ENCODE data around the gene PRAC1. TPM values are rescaled to one million over a fixed set of nuclear protein-coding genes. Genes with fewer than 3 reads are reported as not detected.

Gene PRAC1
- polyA plus RNA-seq, 2 donors, result 0.63 TPM; not detected in 1

GRCh38 chr17:48711128-48711527 lies 11.2 kb downstream of the PRAC1 start:
- H3K4me3 ChIP-seq (ENCODE audit: low read depth in 1 of 2, low read length in 2 of 2), result no peak overlapping the region
- H3K4me1 ChIP-seq (ENCODE audit: control insufficient read depth in 2 of 2, insufficient read depth in 2 of 2, low read length in 1 of 2), result no peaks in the 10 kb centered on the region
- no peaks in the 10 kb centered on the region for H3K36me3 ChIP-seq (ENCODE audit: control insufficient read depth in 2 of 2, insufficient read depth in 2 of 2, low read length in 1 of 2)
- H3K27me3 ChIP-seq (ENCODE audit: control insufficient read depth in 1 of 2, insufficient read depth in 2 of 2, low read length in 2 of 2), result peaks cover 6 to 8% of the 10 kb centered on the region in 2 donors
- H3K27ac ChIP-seq (ENCODE audit: low read depth in 2 of 2, low read length in 1 of 2), result no peak overlapping the region
- 63 to 67% methylated on average over 4 of the region's 4 CpGs for WGBS, 2 donors
- no peaks in the 10 kb centered on the region for H3K9me3 ChIP-seq (ENCODE audit: control insufficient read depth in 2 of 2, insufficient read depth in 1 of 2, low read depth in 1 of 2, low read length in 1 of 2)

GRCh38 chr17:48704361-48705248 lies 17.7 kb downstream of the PRAC1 start:
- no peak overlapping the region for H3K27ac ChIP-seq (ENCODE audit: low read depth in 2 of 2, low read length in 1 of 2)
- H3K9me3 ChIP-seq (ENCODE audit: control insufficient read depth in 2 of 2, insufficient read depth in 1 of 2, low read depth in 1 of 2, low read length in 1 of 2), result no peaks in the 10 kb centered on the region
- H3K4me1 ChIP-seq (ENCODE audit: control insufficient read depth in 2 of 2, insufficient read depth in 2 of 2, low read length in 1 of 2), result no peaks in the 10 kb centered on the region
- 77% methylated on average over 11 of the region's 11 CpGs for WGBS, 2 donors
- H3K27me3 ChIP-seq (ENCODE audit: control insufficient read depth in 1 of 2, insufficient read depth in 2 of 2, low read length in 2 of 2), result peaks cover 10 to 11% of the 10 kb centered on the region in 2 donors
- H3K4me3 ChIP-seq (ENCODE audit: low read depth in 1 of 2, low read length in 2 of 2), result no peak overlapping the region
- no peaks in the 10 kb centered on the region for H3K36me3 ChIP-seq (ENCODE audit: control insufficient read depth in 2 of 2, insufficient read depth in 2 of 2, low read length in 1 of 2)

DNA sequence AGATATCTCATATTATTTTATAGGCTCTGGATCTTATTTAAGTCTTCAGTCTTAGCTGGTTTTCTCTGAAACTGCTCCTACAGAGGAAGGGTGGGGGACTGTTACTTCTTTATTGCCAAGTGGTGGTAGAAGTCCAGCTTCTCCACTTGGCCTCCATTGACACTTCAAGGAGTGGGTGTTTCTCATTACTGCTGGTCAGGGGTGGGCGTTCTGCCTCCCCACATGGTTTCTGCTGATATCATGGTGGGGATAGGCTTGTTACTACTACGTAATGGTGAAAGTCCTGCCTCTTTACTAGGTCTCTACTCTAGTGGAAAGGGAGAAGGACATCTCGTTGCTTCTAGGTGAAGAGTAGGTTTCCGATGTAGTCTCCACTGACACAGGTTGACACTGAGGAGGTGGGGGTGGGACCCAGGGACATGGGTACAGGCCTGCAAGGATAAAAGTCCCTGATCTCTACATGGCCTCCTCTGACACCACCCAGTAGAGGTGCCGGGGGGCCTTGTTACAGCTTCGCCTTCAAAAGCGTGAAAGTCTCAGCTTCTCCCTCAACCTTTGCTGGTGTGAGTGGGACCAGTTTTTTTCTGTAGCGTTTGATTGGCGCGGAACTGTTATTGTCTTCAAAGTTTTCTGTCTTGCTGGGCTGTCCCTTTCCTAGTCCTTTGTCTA lies 20.3 kb downstream of the PRAC1 start:
- peaks cover 11 to 14% of the 10 kb centered on the region in 2 donors for H3K27me3 ChIP-seq (ENCODE audit: control insufficient read depth in 1 of 2, insufficient read depth in 2 of 2, low read length in 2 of 2)
- H3K4me3 ChIP-seq (ENCODE audit: low read depth in 1 of 2, low read length in 2 of 2), result no peak overlapping the region
- H3K36me3 ChIP-seq (ENCODE audit: control insufficient read depth in 2 of 2, insufficient read depth in 2 of 2, low read length in 1 of 2), result no peaks in the 10 kb centered on the region
- 91 to 92% methylated on average over 10 of the region's 10 CpGs for WGBS, 2 donors
- no peaks in the 10 kb centered on the region for H3K4me1 ChIP-seq (ENCODE audit: control insufficient read depth in 2 of 2, insufficient read depth in 2 of 2, low read length in 1 of 2)
- H3K9me3 ChIP-seq (ENCODE audit: control insufficient read depth in 2 of 2, insufficient read depth in 1 of 2, low read depth in 1 of 2, low read length in 1 of 2), result no peaks in the 10 kb centered on the region
- H3K27ac ChIP-seq (ENCODE audit: low read depth in 2 of 2, low read length in 1 of 2), result no peak overlapping the region

DNA sequence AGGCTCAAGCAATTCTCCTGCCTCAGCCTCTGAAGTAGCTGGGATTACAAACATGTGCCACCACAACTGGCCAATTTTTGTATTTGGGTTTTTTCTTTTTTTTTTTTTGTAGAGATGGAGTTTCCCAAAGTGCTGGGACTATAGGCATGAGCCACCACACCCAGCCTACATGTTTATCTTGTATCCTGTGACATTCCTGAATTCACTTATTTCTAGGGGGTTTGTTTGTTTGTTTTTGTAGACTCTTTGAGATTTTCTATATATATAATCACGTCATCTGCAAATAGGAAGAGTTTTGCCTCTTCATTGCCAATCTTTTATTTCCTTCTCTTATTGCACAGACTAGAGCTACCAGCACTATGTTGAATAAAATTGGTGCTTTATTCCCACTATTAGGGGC lies 29.1 kb downstream of the PRAC1 start:
- WGBS, 2 donors, result 23 to 35% methylated on average over 1 of the region's 1 CpG
- Histone ChIP-seq H3K4me1 (ENCODE audit: control insufficient read depth in 2 of 2, insufficient read depth in 2 of 2, low read length in 1 of 2) (no peaks in the 10 kb centered on the region), H3K27me3 (ENCODE audit: control insufficient read depth in 1 of 2, insufficient read depth in 2 of 2, low read length in 2 of 2) (no peaks in the 10 kb centered on the region), H3K4me3 (ENCODE audit: low read depth in 1 of 2, low read length in 2 of 2) (no peak overlapping the region), H3K9me3 (ENCODE audit: control insufficient read depth in 2 of 2, insufficient read depth in 1 of 2, low read depth in 1 of 2, low read length in 1 of 2) (no peaks in the 10 kb centered on the region), H3K27ac (ENCODE audit: low read depth in 2 of 2, low read length in 1 of 2) (no peak overlapping the region), H3K36me3 (ENCODE audit: control insufficient read depth in 2 of 2, insufficient read depth in 2 of 2, low read length in 1 of 2) (no peaks in the 10 kb centered on the region)

DNA sequence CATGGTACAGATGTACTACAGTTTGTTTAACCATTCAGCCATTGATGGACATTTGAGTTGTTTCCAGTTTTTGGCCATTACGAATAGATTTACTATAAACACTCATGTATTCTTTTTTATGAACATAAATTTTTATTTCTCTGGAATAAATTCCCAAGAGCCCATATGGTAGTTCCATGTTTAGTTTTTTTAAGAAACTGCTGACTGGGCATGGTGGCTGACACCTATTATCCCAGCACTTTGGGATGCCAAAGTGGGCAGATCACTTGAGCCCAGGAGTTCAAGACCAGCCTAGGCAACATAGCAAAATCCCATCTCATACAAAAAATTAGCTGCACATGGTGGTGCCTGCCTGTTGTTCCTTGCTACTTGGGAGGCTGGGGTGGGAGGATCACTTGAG lies 30.3 kb downstream of the PRAC1 start:
- WGBS, 2 donors, result 83 to 91% methylated on average over 1 of the region's 1 CpG
- H3K27ac ChIP-seq (ENCODE audit: low read depth in 2 of 2, low read length in 1 of 2), result no peak overlapping the region
- no peaks in the 10 kb centered on the region for H3K27me3 ChIP-seq (ENCODE audit: control insufficient read depth in 1 of 2, insufficient read depth in 2 of 2, low read length in 2 of 2)
- H3K4me1 ChIP-seq (ENCODE audit: control insufficient read depth in 2 of 2, insufficient read depth in 2 of 2, low read length in 1 of 2), result no peaks in the 10 kb centered on the region
- H3K9me3 ChIP-seq (ENCODE audit: control insufficient read depth in 2 of 2, insufficient read depth in 1 of 2, low read depth in 1 of 2, low read length in 1 of 2), result no peaks in the 10 kb centered on the region
- no peak overlapping the region for H3K4me3 ChIP-seq (ENCODE audit: low read depth in 1 of 2, low read length in 2 of 2)
- H3K36me3 ChIP-seq (ENCODE audit: control insufficient read depth in 2 of 2, insufficient read depth in 2 of 2, low read length in 1 of 2), result no peaks in the 10 kb centered on the region

DNA sequence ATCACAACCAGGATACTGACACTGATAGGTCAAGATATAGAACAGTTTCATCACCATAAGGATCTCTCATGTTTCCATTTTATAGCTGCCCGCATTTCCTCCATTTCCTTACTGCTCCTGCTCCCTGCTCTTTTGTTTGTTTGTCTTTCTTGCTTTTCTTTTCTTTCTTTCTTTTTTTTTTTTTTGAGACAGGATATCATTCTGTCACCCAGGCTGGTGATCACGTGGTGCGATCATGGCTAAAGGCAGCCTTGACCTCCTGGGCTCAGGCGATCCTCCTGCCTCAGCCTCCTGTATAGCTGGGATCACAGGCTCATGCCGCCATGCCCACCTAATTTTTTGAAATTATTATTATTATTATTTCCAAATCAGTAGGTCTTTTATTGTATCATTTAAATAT lies 31.7 kb downstream of the PRAC1 start:
- WGBS, 2 donors, result 84% methylated on average over 5 of the region's 5 CpGs
- Histone ChIP-seq H3K4me1 (ENCODE audit: control insufficient read depth in 2 of 2, insufficient read depth in 2 of 2, low read length in 1 of 2) (no peaks in the 10 kb centered on the region), H3K9me3 (ENCODE audit: control insufficient read depth in 2 of 2, insufficient read depth in 1 of 2, low read depth in 1 of 2, low read length in 1 of 2) (no peaks in the 10 kb centered on the region), H3K27ac (ENCODE audit: low read depth in 2 of 2, low read length in 1 of 2) (no peak overlapping the region), H3K36me3 (ENCODE audit: control insufficient read depth in 2 of 2, insufficient read depth in 2 of 2, low read length in 1 of 2) (no peaks in the 10 kb centered on the region), H3K4me3 (ENCODE audit: low read depth in 1 of 2, low read length in 2 of 2) (no peak overlapping the region), H3K27me3 (ENCODE audit: control insufficient read depth in 1 of 2, insufficient read depth in 2 of 2, low read length in 2 of 2) (no peaks in the 10 kb centered on the region)

- Histone ChIP-seq H3K27ac (ENCODE audit: low read depth in 2 of 2, low read length in 1 of 2) (no peak overlapping the region), H3K9me3 (ENCODE audit: control insufficient read depth in 2 of 2, insufficient read depth in 1 of 2, low read depth in 1 of 2, low read length in 1 of 2) (no peaks in the 10 kb centered on the region), H3K4me3 (ENCODE audit: low read depth in 1 of 2, low read length in 2 of 2) (no peak overlapping the region), H3K4me1 (ENCODE audit: control insufficient read depth in 2 of 2, insufficient read depth in 2 of 2, low read length in 1 of 2) (peaks cover 0 to 3% of the 10 kb centered on the region in 2 donors), H3K36me3 (ENCODE audit: control insufficient read depth in 2 of 2, insufficient read depth in 2 of 2, low read length in 1 of 2) (no peaks in the 10 kb centered on the region), H3K27me3 (ENCODE audit: control insufficient read depth in 1 of 2, insufficient read depth in 2 of 2, low read length in 2 of 2) (no peaks in the 10 kb centered on the region)
- 90 to 93% methylated on average over 1 of the region's 1 CpG for WGBS, 2 donors
Measured at GRCh38 chr17:48681609-48682008, 40.7 kb downstream of the PRAC1 start.

DNA sequence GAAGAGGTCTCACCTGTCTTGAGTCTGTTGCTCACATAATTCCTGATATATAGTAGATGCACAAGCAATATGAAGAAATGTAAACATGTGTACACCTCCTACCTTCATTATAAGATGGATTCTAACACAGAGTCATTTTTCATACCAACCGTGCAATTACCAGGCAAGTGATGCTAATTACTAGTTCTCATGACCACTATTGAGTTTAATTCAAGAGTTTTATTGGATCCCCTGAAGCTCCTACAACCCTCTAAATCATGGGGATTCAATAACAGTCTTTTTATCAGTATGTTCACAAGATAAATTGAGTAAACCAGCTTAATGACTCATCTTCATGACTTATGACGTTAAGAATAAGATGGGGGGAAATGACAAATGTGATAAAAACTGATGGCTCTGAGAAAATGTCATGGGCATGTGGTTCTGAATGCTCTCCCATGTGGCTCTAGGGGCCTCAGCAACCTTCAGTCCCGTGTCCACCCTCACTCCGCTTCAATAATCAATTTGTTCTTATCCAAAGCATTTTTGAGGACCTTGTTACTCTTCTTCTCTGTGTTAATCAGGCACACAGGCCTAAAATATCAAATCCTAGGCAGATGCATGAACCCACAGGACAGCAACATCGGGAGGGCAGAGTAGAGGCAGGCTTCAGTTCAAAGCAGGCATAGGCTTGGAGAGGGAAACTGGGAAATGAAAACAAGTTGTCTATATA lies 42.8 kb downstream of the PRAC1 start:
- no peaks in the 10 kb centered on the region for H3K27me3 ChIP-seq (ENCODE audit: control insufficient read depth in 1 of 2, insufficient read depth in 2 of 2, low read length in 2 of 2)
- peaks cover 0 to 3% of the 10 kb centered on the region in 2 donors for H3K4me1 ChIP-seq (ENCODE audit: control insufficient read depth in 2 of 2, insufficient read depth in 2 of 2, low read length in 1 of 2)
- no peaks in the 10 kb centered on the region for H3K9me3 ChIP-seq (ENCODE audit: control insufficient read depth in 2 of 2, insufficient read depth in 1 of 2, low read depth in 1 of 2, low read length in 1 of 2)
- no peak overlapping the region for H3K4me3 ChIP-seq (ENCODE audit: low read depth in 1 of 2, low read length in 2 of 2)
- 76 to 82% methylated on average over 5 of the region's 5 CpGs for WGBS, 2 donors
- no peaks in the 10 kb centered on the region for H3K36me3 ChIP-seq (ENCODE audit: control insufficient read depth in 2 of 2, insufficient read depth in 2 of 2, low read length in 1 of 2)
- H3K27ac ChIP-seq (ENCODE audit: low read depth in 2 of 2, low read length in 1 of 2), result no peak overlapping the region

DNA sequence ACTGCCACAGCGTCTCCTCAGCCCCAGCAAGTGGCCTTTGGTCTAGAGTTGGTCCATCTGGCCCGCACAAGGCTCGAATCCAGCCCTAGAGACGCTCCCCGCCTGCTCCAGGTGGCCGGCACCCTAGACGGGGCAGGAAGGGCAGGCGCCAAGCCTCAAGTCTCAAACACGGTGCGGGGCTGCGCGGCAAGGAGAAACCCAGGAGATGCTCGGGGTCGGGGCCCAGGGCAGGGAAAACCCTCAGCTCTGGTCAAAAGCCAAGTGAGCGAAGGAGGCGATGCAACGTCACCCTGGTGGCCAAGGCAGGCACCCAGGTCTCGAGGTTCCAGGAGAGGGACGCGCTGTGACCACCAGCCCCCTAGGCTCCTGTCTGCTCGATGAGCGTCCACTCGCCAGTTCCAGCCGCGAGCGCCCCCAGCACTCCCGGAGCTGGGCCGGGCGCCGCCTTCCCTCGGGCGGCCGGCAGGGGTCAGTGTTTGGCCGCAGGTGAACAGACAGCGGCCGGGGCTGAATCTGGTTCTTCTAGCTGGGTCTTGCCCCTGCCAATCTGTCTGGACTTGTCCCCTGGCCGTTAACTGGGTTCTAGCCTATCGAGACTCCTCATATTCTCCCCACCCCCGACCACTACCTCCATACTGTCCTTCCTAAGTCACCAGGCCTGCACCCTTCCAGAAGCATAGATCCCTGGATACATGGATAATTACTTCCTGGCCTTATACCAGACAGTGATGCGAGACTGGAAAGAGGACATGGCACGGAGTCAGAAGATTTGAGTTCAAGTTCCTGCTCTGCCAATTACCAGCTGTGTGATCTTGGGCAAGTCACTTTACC lies 44.0 kb downstream of the PRAC1 start:
- 7 to 9% methylated on average over 38 to 41 of the region's 41 CpGs for WGBS, 2 donors
- peaks cover 0 to 3% of the 10 kb centered on the region in 2 donors for H3K4me1 ChIP-seq (ENCODE audit: control insufficient read depth in 2 of 2, insufficient read depth in 2 of 2, low read length in 1 of 2)
- H3K27ac ChIP-seq (ENCODE audit: low read depth in 2 of 2, low read length in 1 of 2), result no peak overlapping the region
- no peaks in the 10 kb centered on the region for H3K36me3 ChIP-seq (ENCODE audit: control insufficient read depth in 2 of 2, insufficient read depth in 2 of 2, low read length in 1 of 2)
- H3K9me3 ChIP-seq (ENCODE audit: control insufficient read depth in 2 of 2, insufficient read depth in 1 of 2, low read depth in 1 of 2, low read length in 1 of 2), result no peaks in the 10 kb centered on the region
- no peaks in the 10 kb centered on the region for H3K27me3 ChIP-seq (ENCODE audit: control insufficient read depth in 1 of 2, insufficient read depth in 2 of 2, low read length in 2 of 2)
- no peak overlapping the region for H3K4me3 ChIP-seq (ENCODE audit: low read depth in 1 of 2, low read length in 2 of 2)

Data from esophagus (tissue), 2 donors.